HEK293 (cell line): ENCODE results near the gene TSPOAP1.

Experiments used
- CTCF ChIA-PET: fragments of 350-600 bp; formaldehyde crosslinking; extraction: SDS; loops from one replicate; lab custom pipeline; 2021; ENCODE audit warnings: antibody characterized with exemption; lab: Yijun Ruan, JAX
- POLR2A ChIA-PET: fragments of 300-600 bp; formaldehyde crosslinking; extraction: SDS; loops from one replicate; lab custom pipeline; 2020; ENCODE audit warnings: antibody characterized with exemption, inconsistent platforms; lab: Yijun Ruan, JAX
- H3K27ac ChIP-seq: fragments of 200-500 bp; sonication (Bioruptor generic); 2 replicates; pipeline ENCODE4 v1.5.1; 2014; ENCODE audit warnings: low read depth, low read length, control low read depth, inconsistent platforms; ENCODE audit errors: extremely low read depth
- H3K36me3 ChIP-seq, 2 experiments: fragments of 200-500 bp in 1 of 2; sonication (Bioruptor generic) in 1 of 2; 1 replicate in 1 of 2; 2 replicates in 1 of 2; pipeline ENCODE4 v1.5.1; 2014 to 2017; ENCODE audit warnings: inconsistent platforms in 2 of 2, low read length in 2 of 2; ENCODE audit not compliant: control insufficient read depth in 2 of 2, insufficient read depth in 1 of 2
- H3K4me1 ChIP-seq: fragments of 200-500 bp; sonication (Bioruptor generic); 2 replicates; pipeline ENCODE4 v1.5.1; 2014; ENCODE audit warnings: mild to moderate bottlenecking, low read length, inconsistent platforms; ENCODE audit not compliant: control insufficient read depth, insufficient read depth
- H3K4me3 ChIP-seq: 2 replicates; pipeline ENCODE4 v1.5.1; 2011; ENCODE audit warnings: low read depth, mild to moderate bottlenecking, control low read depth, low read length, moderate library complexity
- H3K9me3 ChIP-seq: fragments of 200-500 bp; sonication (Bioruptor generic); 2 replicates; pipeline ENCODE4 v1.5.1; 2014; ENCODE audit warnings: low read depth, low read length, inconsistent platforms; ENCODE audit not compliant: control insufficient read depth, insufficient read depth
- BCL6B ChIP-seq: fragments of 450-650 bp; formaldehyde crosslinking; IDR thresholded peaks from 2 replicates; pipeline ENCODE4 v1.5.1; 2017; ENCODE audit warnings: missing biosample characterization, missing genetic modification characterization
- GLI2 ChIP-seq: fragments of 450-650 bp; formaldehyde crosslinking; IDR thresholded peaks from 2 replicates; pipeline ENCODE4; 2017; ENCODE audit warnings: missing biosample characterization, missing genetic modification characterization, low read depth, borderline replicate concordance
- KLF8 ChIP-seq: fragments of 450-650 bp; formaldehyde crosslinking; IDR thresholded peaks from 2 replicates; pipeline ENCODE4 v1.5.1; 2016; ENCODE audit warnings: missing biosample characterization, missing genetic modification characterization
- PRDM10 ChIP-seq: fragments of 450-650 bp; formaldehyde crosslinking; IDR thresholded peaks from 2 replicates; pipeline ENCODE4 v1.5.1; 2016; ENCODE audit warnings: missing biosample characterization, missing genetic modification characterization
- PRDM2 ChIP-seq: fragments of 450-650 bp; formaldehyde crosslinking; IDR thresholded peaks from 2 replicates; pipeline ENCODE4 v1.5.1; 2016; ENCODE audit warnings: missing biosample characterization, missing genetic modification characterization, borderline replicate concordance
- TRIM28 ChIP-seq: IDR thresholded peaks from 2 replicates; pipeline ENCODE4 v1.6.1; 2011; ENCODE audit warnings: low read length, control low read depth, borderline replicate concordance
- ZNF175 ChIP-seq: fragments of 450-650 bp; formaldehyde crosslinking; IDR thresholded peaks from 2 replicates; pipeline ENCODE4 v1.5.1; 2016; ENCODE audit warnings: missing biosample characterization, missing genetic modification characterization
- ZNF223 ChIP-seq: fragments of 450-650 bp; formaldehyde crosslinking; IDR thresholded peaks from 2 replicates; pipeline ENCODE4 v1.5.1; 2016; ENCODE audit warnings: missing biosample characterization, missing genetic modification characterization
- ZNF341 ChIP-seq: fragments of 450-650 bp; formaldehyde crosslinking; IDR thresholded peaks from 2 replicates; pipeline ENCODE4; 2016; ENCODE audit warnings: low read depth, missing biosample characterization, missing genetic modification characterization
- ZNF521 ChIP-seq: fragments of 450-650 bp; formaldehyde crosslinking; IDR thresholded peaks from 2 replicates; pipeline ENCODE4 v1.5.1; 2017; ENCODE audit warnings: missing biosample characterization, mild to moderate bottlenecking, missing genetic modification characterization
- ZNF558 ChIP-seq: fragments of 450-650 bp; formaldehyde crosslinking; IDR thresholded peaks from 2 replicates; pipeline ENCODE4 v1.5.1; 2016; ENCODE audit warnings: missing biosample characterization, missing genetic modification characterization
- ZNF664 ChIP-seq: fragments of 450-650 bp; formaldehyde crosslinking; IDR thresholded peaks from 2 replicates; pipeline ENCODE4 v1.5.1; 2016; ENCODE audit warnings: missing biosample characterization, missing genetic modification characterization
- ZSCAN5A ChIP-seq: fragments of 450-650 bp; formaldehyde crosslinking; IDR thresholded peaks from 2 replicates; pipeline ENCODE4 v1.5.1; 2016; ENCODE audit warnings: missing biosample characterization, missing genetic modification characterization

Gene TSPOAP1

GRCh38 chr17:58377661-58378060, 49.1 kb upstream of the TSPOAP1 start:
- Histone ChIP-seq H3K9me3 (no peaks in the 10 kb centered on the region), H3K27ac (no peak overlapping the region), H3K36me3 (no peaks in the 10 kb centered on the region), H3K4me3 (no peak overlapping the region), H3K4me1 (peaks cover 7% of the 10 kb centered on the region)
- TF ChIP-seq ZNF175 (tag by site-specific recombination), result no peak
- TF ChIP-seq KLF8 (tag by site-specific recombination), result no peak
- no peak for TF ChIP-seq BCL6B (tag by site-specific recombination)
- no peak for TF ChIP-seq GLI2 (tag by site-specific recombination)
- no peak for TF ChIP-seq ZNF223
- no peak for TF ChIP-seq ZNF521
- TF ChIP-seq ZSCAN5A (tag by site-specific recombination), result no peak
- POLR2A ChIA-PET, result no interaction called here
- CTCF ChIA-PET, result no interaction called here

- Histone ChIP-seq H3K4me1 (peaks cover 4% of the 10 kb centered on the region; the same call in 1 of the 2 replicates), H3K27ac (no peak overlapping the region), H3K4me3 (no peak overlapping the region), H3K9me3 (no peaks in the 10 kb centered on the region), H3K36me3 (no peaks in the 10 kb centered on the region)
- TF ChIP-seq ZNF558 (tag by site-specific recombination) (no peak), KLF8 (tag by site-specific recombination) (no peak), ZNF341 (tag by site-specific recombination) (peak; percentile 73), ZNF664 (tag by site-specific recombination) (peak; percentile 94), PRDM10 (tag by site-specific recombination) (0 out of 2 replicates have a peak, but pooled peaks have one; percentile 14), PRDM2 (tag by site-specific recombination) (no peak), TRIM28 (no peak)
- ChIA-PET POLR2A (interaction anchor here (1.5 kb wide), 1 partner anchor 25 kb away, joined by 6 read pairs; the partner anchor contains the start of gene SUPT4H1), CTCF (interaction anchor here (0.9 kb wide), 1 partner anchor 40 kb away, joined by 4 read pairs; the partner anchor contains the start of gene RNF43)
These were observed 48.6 kb upstream of the TSPOAP1 start for GRCh38 chr17:58377093-58377601.
